Endothelial cell (in vitro differentiated cells): ENCODE data around the gene GID4. TPM values are rescaled to one million over a fixed set of nuclear protein-coding genes. Genes with fewer than 3 reads are reported as not detected.

Experiments
- DNase-seq: peaks from one replicate; pipeline ENCODE4 v3.0.0; 2021; ENCODE audit warnings: low spot score
- H3K27ac Mint-ChIP-seq: one replicate; pipeline ENCODE4 v1.8.0; 2021; ENCODE audit warnings: mixed read lengths, inconsistent platforms; ENCODE audit not compliant: unreplicated experiment
- H3K27me3 Mint-ChIP-seq: one replicate; pipeline ENCODE4 v1.8.0; 2021; ENCODE audit warnings: mild to moderate bottlenecking, moderate library complexity, mixed read lengths, inconsistent platforms; ENCODE audit not compliant: unreplicated experiment
- H3K36me3 Mint-ChIP-seq: one replicate; pipeline ENCODE4 v1.8.0; 2021; ENCODE audit warnings: mild to moderate bottlenecking, low read depth, mixed read lengths, inconsistent platforms; ENCODE audit not compliant: unreplicated experiment
- H3K4me1 Mint-ChIP-seq: one replicate; pipeline ENCODE4 v1.8.0; 2021; ENCODE audit warnings: mild to moderate bottlenecking, mixed read lengths, inconsistent platforms; ENCODE audit not compliant: unreplicated experiment
- H3K4me3 Mint-ChIP-seq: one replicate; pipeline ENCODE4 v1.8.0; 2021; ENCODE audit warnings: mild to moderate bottlenecking, mixed read lengths, inconsistent platforms; ENCODE audit not compliant: unreplicated experiment
- H3K9me3 Mint-ChIP-seq: one replicate; pipeline ENCODE4 v1.8.0; 2021; ENCODE audit warnings: mixed read lengths, inconsistent platforms; ENCODE audit not compliant: unreplicated experiment
- CTCF ChIP-seq: fragments of 200-600 bp; sonication (generic); IDR thresholded peaks from one replicate; pipeline ENCODE4 v1.5.0; 2021; ENCODE audit warnings: antibody characterized with exemption; ENCODE audit not compliant: unreplicated experiment
- total RNA-seq: library from RNA; stranded (reverse); fragmentation: NEBNext Ultra II Directional; extraction: Animal tissue kit (Norgen Biotek cat#: 25700); gene quantifications from one replicate; pipeline ENCODE4 v1.2.1, GENCODE V29; 2021; ENCODE audit not compliant: unreplicated experiment

GID4 gene
- total RNA-seq, 1 donor from 2014 or later: 15.5 TPM

DNA sequence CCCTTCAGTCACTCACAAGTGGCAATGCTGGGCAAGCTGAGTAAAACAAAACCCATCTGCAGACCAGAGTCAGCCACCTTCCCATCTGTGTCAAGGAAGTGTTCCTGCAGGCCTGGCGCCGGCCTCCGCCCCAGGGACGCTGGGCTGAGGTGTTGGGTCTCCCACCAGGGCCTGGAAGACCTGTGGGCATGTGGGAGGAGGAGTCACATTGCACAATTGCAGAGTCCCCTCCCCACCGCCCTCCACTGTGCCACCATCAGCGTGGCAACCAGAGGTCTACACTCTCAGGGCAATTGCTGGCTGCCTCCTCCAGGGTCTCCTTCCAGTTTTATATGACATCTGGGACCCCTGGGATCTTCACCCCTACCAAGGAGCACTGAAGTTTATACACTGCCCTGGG, 66.4 kb downstream of the GID4 start:
- Mint-ChIP-seq H3K4me3 (no peak overlapping the region), H3K27me3 (peaks cover 9% of the 10 kb centered on the region), H3K27ac (no peak overlapping the region), H3K4me1 (no peaks in the 10 kb centered on the region), H3K9me3 (no peaks in the 10 kb centered on the region), H3K36me3 (peaks cover 11% of the 10 kb centered on the region)
- no peak for DNase-seq
- no peak for TF ChIP-seq CTCF

DNA sequence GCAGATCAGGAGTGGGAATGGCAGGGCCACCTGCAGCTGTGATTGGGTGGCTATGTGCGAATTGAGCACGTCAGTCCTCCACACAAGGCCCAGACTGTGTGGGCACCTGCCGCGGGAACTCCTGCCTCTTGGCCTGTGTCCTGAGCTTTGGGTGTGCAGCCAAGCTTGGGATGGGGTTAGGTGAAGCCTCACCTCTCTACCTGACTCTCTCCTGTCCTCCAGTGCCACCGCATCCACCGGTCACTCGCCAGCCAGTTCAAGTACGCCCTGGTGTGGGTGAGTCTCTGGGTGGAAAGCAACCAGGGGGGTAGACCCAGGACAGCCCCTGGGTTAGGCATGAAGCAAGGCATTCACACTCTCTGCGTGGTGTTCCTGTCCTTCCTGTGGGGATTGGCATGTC, 67.0 kb downstream of the GID4 start:
- TF ChIP-seq CTCF: no peak
- Mint-ChIP-seq H3K9me3 (no peaks in the 10 kb centered on the region), H3K4me3 (no peak overlapping the region), H3K36me3 (peaks cover 11% of the 10 kb centered on the region), H3K27ac (no peak overlapping the region), H3K4me1 (no peaks in the 10 kb centered on the region), H3K27me3 (peaks cover 9% of the 10 kb centered on the region)
- DNase-seq: no peak

GRCh38 chr17:18107061-18107790, 68.0 kb downstream of the GID4 start:
- Mint-ChIP-seq H3K4me1 (no peaks in the 10 kb centered on the region), H3K27me3 (peaks cover 8% of the 10 kb centered on the region), H3K4me3 (no peak overlapping the region), H3K36me3 (peaks cover 11% of the 10 kb centered on the region), H3K9me3 (no peaks in the 10 kb centered on the region), H3K27ac (no peak overlapping the region)
- no peak for DNase-seq
- TF ChIP-seq CTCF: no peak

GRCh38 chr17:18107971-18108370, 68.8 kb downstream of the GID4 start:
- H3K4me3 Mint-ChIP-seq: no peak overlapping the region
- peaks cover 9% of the 10 kb centered on the region for H3K27me3 Mint-ChIP-seq
- no peak overlapping the region for H3K27ac Mint-ChIP-seq
- DNase-seq: no peak
- H3K9me3 Mint-ChIP-seq: no peaks in the 10 kb centered on the region
- peaks cover 11% of the 10 kb centered on the region for H3K36me3 Mint-ChIP-seq
- TF ChIP-seq CTCF: no peak
- H3K4me1 Mint-ChIP-seq: no peaks in the 10 kb centered on the region
